IMR-90 (cell line): ENCODE results near the gene LRP5.

ENCODE experiments used
- CHD1 ChIP-seq: IDR thresholded peaks from 2 replicates; pipeline ENCODE4 v1.6.1; 2012; ENCODE audit warnings: low read depth, low read length, improper control_type of control experiment
- CTCF ChIP-seq: conservative IDR thresholded peaks from 2 replicates; pipeline ENCODE4 v1.5.1; 2012; ENCODE audit warnings: mild to moderate bottlenecking, low read depth, low read length, improper control_type of control experiment
- MAZ ChIP-seq: IDR thresholded peaks from 2 replicates; pipeline ENCODE4 v1.6.1; 2012; ENCODE audit warnings: low read depth, mild to moderate bottlenecking, low read length, improper control_type of control experiment, moderate library complexity, borderline replicate concordance
- POLR2A ChIP-seq: IDR thresholded peaks from 2 replicates; pipeline ENCODE4 v1.6.1; 2012; ENCODE audit warnings: mild to moderate bottlenecking, low read depth, low read length
- RCOR1 ChIP-seq: IDR thresholded peaks from 2 replicates; pipeline ENCODE4 v1.6.1; 2012; ENCODE audit warnings: mild to moderate bottlenecking, low read length, improper control_type of control experiment; ENCODE audit not compliant: insufficient replicate concordance

- TF ChIP-seq CTCF: no peak
- no peak for TF ChIP-seq CHD1
- TF ChIP-seq MAZ: no peak
- peak; percentile 7 for TF ChIP-seq RCOR1
- TF ChIP-seq POLR2A: no peak
Observed at GRCh38 chr11:68315171-68315920, 3.0 kb downstream of the LRP5 start.
